Activated naive CD8-positive, alpha-beta T cell treated with anti-CD3 and anti-CD28 coated beads, Interleukin-2, amount 50 U/mL, for 24 hours (primary cell): ENCODE results near the gene LTC4S.
A peak's percentile ranks its signal among the peaks of the same experiment; 100 is the strongest.
"Not testable (repeated sequence)": the region's sequence is repeated elsewhere in the genome, so short reads cannot be mapped to it uniquely, and the experiment has no call there.

Experiments used
- ATAC-seq: fragments of 150-1000 bp; cut with Tn5 transposase; one replicate; pipeline ENCODE4 v1.10.0; 2021
- DNase-seq: peaks from one replicate; pipeline ENCODE4 v3.0.0; 2021
- H3K27ac Mint-ChIP-seq: one replicate; pipeline ENCODE4 v1.8.0; 2021; ENCODE audit warnings: mild to moderate bottlenecking, mixed read lengths
- H3K27me3 Mint-ChIP-seq: one replicate; pipeline ENCODE4 v1.8.0; 2021; ENCODE audit warnings: mixed read lengths
- H3K36me3 Mint-ChIP-seq: one replicate; pipeline ENCODE4 v1.8.0; 2021; ENCODE audit warnings: low read depth, mixed read lengths
- H3K4me1 Mint-ChIP-seq: one replicate; pipeline ENCODE4 v1.8.0; 2021; ENCODE audit warnings: mixed read lengths
- H3K4me3 Mint-ChIP-seq: one replicate; pipeline ENCODE4 v1.8.0; 2021; ENCODE audit warnings: mild to moderate bottlenecking, moderate library complexity, mixed read lengths
- H3K9me3 Mint-ChIP-seq: one replicate; pipeline ENCODE4 v1.8.0; 2021; ENCODE audit warnings: mixed read lengths

LTC4S gene

GRCh38 chr5:179828756-179829421 is 35.1 kb downstream of the LTC4S start:
- ATAC-seq (no peak), DNase-seq (no peak)
- peak overlapping the region; percentile 67 for H3K27ac Mint-ChIP-seq

GRCh38 chr5:179829732-179830435 is 36.1 kb downstream of the LTC4S start:
- Mint-ChIP-seq H3K27ac (peak overlapping the region; percentile 67), H3K9me3 (no peaks in the 10 kb centered on the region), H3K27me3 (no peaks in the 10 kb centered on the region), H3K4me3 (no peak overlapping the region), H3K36me3 (peaks cover 63% of the 10 kb centered on the region), H3K4me1 (peaks cover 22% of the 10 kb centered on the region)
- ATAC-seq, result no peak
- DNase-seq, result no peak

More at GRCh38 chr5:179828756-179829421, 35.1 kb downstream of the LTC4S start:
- H3K4me1 Mint-ChIP-seq, result peaks cover 25% of the 10 kb centered on the region
- H3K9me3 Mint-ChIP-seq, result no peaks in the 10 kb centered on the region
- H3K36me3 Mint-ChIP-seq, result peaks cover 67% of the 10 kb centered on the region
- no peak overlapping the region for H3K4me3 Mint-ChIP-seq
- no peaks in the 10 kb centered on the region for H3K27me3 Mint-ChIP-seq

GRCh38 chr5:179830818-179831468 is 37.2 kb downstream of the LTC4S start:
- Mint-ChIP-seq H3K36me3 (peaks cover 60% of the 10 kb centered on the region), H3K4me1 (peaks cover 22% of the 10 kb centered on the region), H3K27me3 (no peaks in the 10 kb centered on the region)

GRCh38 chr5:179832039-179832745 is 38.4 kb downstream of the LTC4S start:
- Mint-ChIP-seq H3K27me3 (no peaks in the 10 kb centered on the region), H3K36me3 (peaks cover 65% of the 10 kb centered on the region), H3K27ac (no peak overlapping the region), H3K9me3 (no peaks in the 10 kb centered on the region), H3K4me3 (no peak overlapping the region), H3K4me1 (peaks cover 29% of the 10 kb centered on the region)
- DNase-seq (no peak), ATAC-seq (no peak)

More at GRCh38 chr5:179830818-179831468, 37.2 kb downstream of the LTC4S start:
- Mint-ChIP-seq H3K9me3 (no peaks in the 10 kb centered on the region), H3K27ac (peak overlapping the region; percentile 9), H3K4me3 (no peak overlapping the region)
- DNase-seq (no peak), ATAC-seq (no peak)

- no peak for ATAC-seq
- Mint-ChIP-seq H3K4me3 (no peak overlapping the region), H3K9me3 (no peaks in the 10 kb centered on the region), H3K4me1 (peaks cover 23% of the 10 kb centered on the region), H3K27me3 (no peaks in the 10 kb centered on the region), H3K36me3 (peaks cover 60% of the 10 kb centered on the region), H3K27ac (peak overlapping the region; percentile 19)
- DNase-seq, result no peak
Observed at GRCh38 chr5:179833056-179833708, 39.4 kb downstream of the LTC4S start.

GRCh38 chr5:179833709-179834070 is 39.9 kb downstream of the LTC4S start:
- no peaks in the 10 kb centered on the region for H3K27me3 Mint-ChIP-seq
- H3K4me1 Mint-ChIP-seq, result peaks cover 22% of the 10 kb centered on the region
- peaks cover 61% of the 10 kb centered on the region for H3K36me3 Mint-ChIP-seq
- H3K9me3 Mint-ChIP-seq, result no peaks in the 10 kb centered on the region
- DNase-seq (no peak), ATAC-seq (no peak)
- no peak overlapping the region for H3K4me3 Mint-ChIP-seq
- H3K27ac Mint-ChIP-seq, result peak overlapping the region; percentile 19

- no peak overlapping the region for H3K27ac Mint-ChIP-seq
- H3K4me3 Mint-ChIP-seq, result no peak overlapping the region
- no peak for ATAC-seq
- DNase-seq, result no peak
- no peaks in the 10 kb centered on the region for H3K9me3 Mint-ChIP-seq
- peaks cover 21% of the 10 kb centered on the region for H3K4me1 Mint-ChIP-seq
- peaks cover 59% of the 10 kb centered on the region for H3K36me3 Mint-ChIP-seq
- H3K27me3 Mint-ChIP-seq, result no peaks in the 10 kb centered on the region
Observed at GRCh38 chr5:179834120-179834519, 40.3 kb downstream of the LTC4S start.

GRCh38 chr5:179834871-179835270 is 41.1 kb downstream of the LTC4S start:
- Mint-ChIP-seq H3K4me1 (peaks cover 21% of the 10 kb centered on the region), H3K36me3 (peaks cover 52% of the 10 kb centered on the region)
- ATAC-seq, H3K9me3 Mint-ChIP-seq, H3K27me3 Mint-ChIP-seq, H3K27ac Mint-ChIP-seq, DNase-seq, H3K4me3 Mint-ChIP-seq: not testable (repeated sequence)

- peak overlapping the region; percentile 21 for H3K4me3 Mint-ChIP-seq
- ATAC-seq, result peak; percentile 97
Observed at GRCh38 chr5:179836225-179837019, 42.6 kb downstream of the LTC4S start.

GRCh38 chr5:179837076-179838011 is 43.6 kb downstream of the LTC4S start:
- Mint-ChIP-seq H3K36me3 (peaks cover 49% of the 10 kb centered on the region), H3K4me1 (peaks cover 19% of the 10 kb centered on the region), H3K4me3 (no peak overlapping the region), H3K27me3 (no peaks in the 10 kb centered on the region), H3K9me3 (no peaks in the 10 kb centered on the region), H3K27ac (peak overlapping the region; percentile 90)
- DNase-seq (no peak), ATAC-seq (no peak)

More at GRCh38 chr5:179836225-179837019, 42.6 kb downstream of the LTC4S start:
- peaks cover 49% of the 10 kb centered on the region for H3K36me3 Mint-ChIP-seq
- H3K27me3 Mint-ChIP-seq, result no peaks in the 10 kb centered on the region
- H3K9me3 Mint-ChIP-seq, result no peaks in the 10 kb centered on the region
- peaks cover 19% of the 10 kb centered on the region for H3K4me1 Mint-ChIP-seq
- peak overlapping the region; percentile 90 for H3K27ac Mint-ChIP-seq
- peak; percentile 45 for DNase-seq

GRCh38 chr5:179839328-179840256 is 45.8 kb downstream of the LTC4S start:
- H3K27me3 Mint-ChIP-seq, result no peaks in the 10 kb centered on the region

GRCh38 chr5:179840321-179840720 is 46.5 kb downstream of the LTC4S start:
- DNase-seq (no peak), ATAC-seq (no peak)
- Mint-ChIP-seq H3K36me3 (peaks cover 38% of the 10 kb centered on the region), H3K9me3 (peaks cover 5% of the 10 kb centered on the region), H3K4me1 (peaks cover 19% of the 10 kb centered on the region), H3K27me3 (no peaks in the 10 kb centered on the region), H3K27ac (no peak overlapping the region), H3K4me3 (no peak overlapping the region)

More at GRCh38 chr5:179839328-179840256, 45.8 kb downstream of the LTC4S start:
- DNase-seq, result no peak
- peaks cover 35% of the 10 kb centered on the region for H3K36me3 Mint-ChIP-seq
- no peaks in the 10 kb centered on the region for H3K9me3 Mint-ChIP-seq
- ATAC-seq, result no peak
- no peak overlapping the region for H3K27ac Mint-ChIP-seq
- no peak overlapping the region for H3K4me3 Mint-ChIP-seq
- peaks cover 19% of the 10 kb centered on the region for H3K4me1 Mint-ChIP-seq
